Neural cell (in vitro differentiated cells): ENCODE measurements around the gene MYBPC2. TPM values are rescaled to one million over a fixed set of nuclear protein-coding genes. Genes with fewer than 3 reads are reported as not detected.

Experiments used
- H2AFZ ChIP-seq: fragments of 200-600, 300-800 bp; sonication (generic), shearing (Covaris generic); 2 replicates; pipeline ENCODE4 v1.6.0; 2014; ENCODE audit warnings: low read depth, mild to moderate bottlenecking, antibody characterized with exemption, low read length, moderate library complexity
- H3F3A ChIP-seq: fragments of 200-600 bp; shearing (Covaris generic); 2 replicates; pipeline ENCODE4 v1.6.1; 2016; ENCODE audit warnings: mild to moderate bottlenecking, moderate library complexity, mixed read lengths, antibody characterized with exemption, low read length; ENCODE audit not compliant: insufficient read depth, poor library complexity, severe bottlenecking
- H3K27ac ChIP-seq: fragments of 200-600, 300-800 bp; sonication (generic), shearing (Covaris generic); 2 replicates; pipeline ENCODE4 v1.5.1; 2014; ENCODE audit warnings: mild to moderate bottlenecking, low read length, moderate library complexity
- H3K27me3 ChIP-seq: fragments of 300-800, 200-600 bp; sonication (generic), shearing (Covaris generic); 2 replicates; pipeline ENCODE4 v1.6.0; 2014; ENCODE audit warnings: mild to moderate bottlenecking, low read depth, low read length, moderate library complexity; ENCODE audit not compliant: insufficient read depth
- H3K36me3 ChIP-seq: fragments of 300-800, 200-600 bp; sonication (generic), shearing (Covaris generic); 2 replicates; pipeline ENCODE4 v1.5.1; 2014; ENCODE audit warnings: mild to moderate bottlenecking, antibody characterized with exemption, low read length, moderate library complexity; ENCODE audit not compliant: insufficient read depth
- H3K4me2 ChIP-seq: fragments of 300-800, 200-600 bp; sonication (generic), shearing (Covaris generic); 2 replicates; pipeline ENCODE4 v1.6.0; 2014; ENCODE audit warnings: mild to moderate bottlenecking, low read length
- H3K4me3 ChIP-seq: fragments of 300-800, 200-600 bp; sonication (generic), shearing (Covaris generic); 2 replicates; pipeline ENCODE4 v1.5.1; 2014; ENCODE audit warnings: mild to moderate bottlenecking, low read length, moderate library complexity
- H3K79me2 ChIP-seq: fragments of 200-600 bp; shearing (Covaris generic); replicated peaks from 2 replicates; pipeline ENCODE4 v1.6.0; 2014; ENCODE audit warnings: mild to moderate bottlenecking, low read length, moderate library complexity; ENCODE audit not compliant: insufficient read depth
- H3K9ac ChIP-seq: fragments of 300-800, 200-600 bp; sonication (generic), shearing (Covaris generic); 2 replicates; pipeline ENCODE4 v1.6.1; 2016; ENCODE audit warnings: mild to moderate bottlenecking, low read length, mixed read lengths
- H3K9me2 ChIP-seq: fragments of 200-600 bp; shearing (Covaris generic); 2 replicates; pipeline ENCODE4 v1.6.1; 2016; ENCODE audit warnings: mild to moderate bottlenecking, low read length, mixed read lengths; ENCODE audit not compliant: insufficient read depth
- H3K9me3 ChIP-seq: fragments of 200-600, 300-800 bp; sonication (generic), shearing (Covaris generic); 2 replicates; pipeline ENCODE4 v1.6.1; 2016; ENCODE audit warnings: mild to moderate bottlenecking, mixed run types, low read length, moderate library complexity, mixed read lengths
- H4K20me1 ChIP-seq: fragments of 200-600 bp; shearing (Covaris generic); 2 replicates; pipeline ENCODE4 v1.6.1; 2016; ENCODE audit warnings: mild to moderate bottlenecking, mixed run types; ENCODE audit not compliant: insufficient read depth
- EP300 ChIP-seq: fragments of 450-650 bp; conservative IDR thresholded peaks from 2 replicates; pipeline ENCODE4 v1.6.1; 2014; ENCODE audit warnings: antibody characterized with exemption, mild to moderate bottlenecking, moderate library complexity; ENCODE audit not compliant: poor library complexity, severe bottlenecking
- EZH2 ChIP-seq: fragments of 200-600, 300-800 bp; shearing (Covaris generic), sonication (generic); IDR thresholded peaks from 2 replicates; pipeline ENCODE4 v1.6.1; 2014; ENCODE audit warnings: antibody characterized with exemption, low read length, borderline replicate concordance, mild to moderate bottlenecking; ENCODE audit not compliant: insufficient read depth, poor library complexity, severe bottlenecking
- MXI1 ChIP-seq: fragments of 450-650 bp; conservative IDR thresholded peaks from 2 replicates; pipeline ENCODE4 v1.6.1; 2014; ENCODE audit warnings: antibody characterized with exemption, mild to moderate bottlenecking; ENCODE audit not compliant: poor library complexity, severe bottlenecking
- POLR2AphosphoS5 ChIP-seq: IDR thresholded peaks from 2 replicates; pipeline ENCODE4 v1.6.1; 2012
- RAD21 ChIP-seq: fragments of 450-650 bp; conservative IDR thresholded peaks from 2 replicates; pipeline ENCODE4 v1.6.1; 2014; ENCODE audit warnings: antibody characterized with exemption, mild to moderate bottlenecking, moderate library complexity
- SMC3 ChIP-seq: fragments of 450-650 bp; conservative IDR thresholded peaks from 2 replicates; pipeline ENCODE4 v1.6.1; 2014; ENCODE audit warnings: antibody characterized with exemption, mild to moderate bottlenecking, moderate library complexity; ENCODE audit not compliant: poor library complexity
- TAF1 ChIP-seq: IDR thresholded peaks from 2 replicates; pipeline ENCODE4 v1.6.1; 2012; ENCODE audit warnings: low read depth
- polyA plus RNA-seq: library from polyadenylated mRNA; depleted of rRNA; stranded (reverse); fragments of >200 nt; gene quantifications from 2 replicates; pipeline ENCODE4 v1.2.3, GENCODE V29; 2014
- TF ChIP-seq, protein P1 (sequence below): IDR thresholded peaks from 2 replicates; pipeline ENCODE4 v1.6.1; 2012; ENCODE audit warnings: borderline replicate concordance
- TF ChIP-seq, protein P2 (sequence below): fragments of 450-650 bp; IDR thresholded peaks from 2 replicates; pipeline ENCODE4 v1.5.1; 2014; ENCODE audit warnings: antibody characterized with exemption, mild to moderate bottlenecking, moderate library complexity; ENCODE audit not compliant: poor library complexity, severe bottlenecking

MYBPC2 gene
- polyA plus RNA-seq, 1 donor from 2014 or later, result not detected

DNA sequence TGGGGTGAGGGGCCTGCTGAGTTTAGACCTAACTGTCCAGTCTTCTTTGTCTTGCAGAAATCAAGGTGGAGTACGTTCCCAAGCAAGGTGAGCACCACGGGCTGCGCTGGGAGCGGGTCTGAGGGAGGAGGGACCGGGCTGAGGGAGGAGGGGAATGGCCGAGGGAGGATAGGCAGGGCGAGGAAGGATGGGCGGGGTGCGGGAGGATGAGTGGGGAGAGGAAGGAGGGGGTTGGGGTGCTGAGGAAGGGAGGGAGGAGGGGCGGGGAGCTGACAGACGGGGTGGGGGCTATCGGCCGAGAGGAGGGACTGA, 18.5 kb downstream of the MYBPC2 start:
- no peak overlapping the region for H3K9ac ChIP-seq
- H3K27me3 ChIP-seq, result no peaks in the 10 kb centered on the region
- no peak overlapping the region for H3K4me2 ChIP-seq
- H3F3A ChIP-seq, result no peaks in the 10 kb centered on the region
- no peaks in the 10 kb centered on the region for H3K9me2 ChIP-seq
- H3K79me2 ChIP-seq, result no peaks in the 10 kb centered on the region
- no peaks in the 10 kb centered on the region for H4K20me1 ChIP-seq
- TF ChIP-seq, protein P1, sequence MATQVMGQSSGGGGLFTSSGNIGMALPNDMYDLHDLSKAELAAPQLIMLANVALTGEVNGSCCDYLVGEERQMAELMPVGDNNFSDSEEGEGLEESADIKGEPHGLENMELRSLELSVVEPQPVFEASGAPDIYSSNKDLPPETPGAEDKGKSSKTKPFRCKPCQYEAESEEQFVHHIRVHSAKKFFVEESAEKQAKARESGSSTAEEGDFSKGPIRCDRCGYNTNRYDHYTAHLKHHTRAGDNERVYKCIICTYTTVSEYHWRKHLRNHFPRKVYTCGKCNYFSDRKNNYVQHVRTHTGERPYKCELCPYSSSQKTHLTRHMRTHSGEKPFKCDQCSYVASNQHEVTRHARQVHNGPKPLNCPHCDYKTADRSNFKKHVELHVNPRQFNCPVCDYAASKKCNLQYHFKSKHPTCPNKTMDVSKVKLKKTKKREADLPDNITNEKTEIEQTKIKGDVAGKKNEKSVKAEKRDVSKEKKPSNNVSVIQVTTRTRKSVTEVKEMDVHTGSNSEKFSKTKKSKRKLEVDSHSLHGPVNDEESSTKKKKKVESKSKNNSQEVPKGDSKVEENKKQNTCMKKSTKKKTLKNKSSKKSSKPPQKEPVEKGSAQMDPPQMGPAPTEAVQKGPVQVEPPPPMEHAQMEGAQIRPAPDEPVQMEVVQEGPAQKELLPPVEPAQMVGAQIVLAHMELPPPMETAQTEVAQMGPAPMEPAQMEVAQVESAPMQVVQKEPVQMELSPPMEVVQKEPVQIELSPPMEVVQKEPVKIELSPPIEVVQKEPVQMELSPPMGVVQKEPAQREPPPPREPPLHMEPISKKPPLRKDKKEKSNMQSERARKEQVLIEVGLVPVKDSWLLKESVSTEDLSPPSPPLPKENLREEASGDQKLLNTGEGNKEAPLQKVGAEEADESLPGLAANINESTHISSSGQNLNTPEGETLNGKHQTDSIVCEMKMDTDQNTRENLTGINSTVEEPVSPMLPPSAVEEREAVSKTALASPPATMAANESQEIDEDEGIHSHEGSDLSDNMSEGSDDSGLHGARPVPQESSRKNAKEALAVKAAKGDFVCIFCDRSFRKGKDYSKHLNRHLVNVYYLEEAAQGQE, result no peak
- TF ChIP-seq EP300 (no peak), TAF1 (no peak), POLR2AphosphoS5 (no peak), MXI1 (no peak), SMC3 (no peak), RAD21 (no peak), EZH2 (no peak)
- TF ChIP-seq, protein P2, sequence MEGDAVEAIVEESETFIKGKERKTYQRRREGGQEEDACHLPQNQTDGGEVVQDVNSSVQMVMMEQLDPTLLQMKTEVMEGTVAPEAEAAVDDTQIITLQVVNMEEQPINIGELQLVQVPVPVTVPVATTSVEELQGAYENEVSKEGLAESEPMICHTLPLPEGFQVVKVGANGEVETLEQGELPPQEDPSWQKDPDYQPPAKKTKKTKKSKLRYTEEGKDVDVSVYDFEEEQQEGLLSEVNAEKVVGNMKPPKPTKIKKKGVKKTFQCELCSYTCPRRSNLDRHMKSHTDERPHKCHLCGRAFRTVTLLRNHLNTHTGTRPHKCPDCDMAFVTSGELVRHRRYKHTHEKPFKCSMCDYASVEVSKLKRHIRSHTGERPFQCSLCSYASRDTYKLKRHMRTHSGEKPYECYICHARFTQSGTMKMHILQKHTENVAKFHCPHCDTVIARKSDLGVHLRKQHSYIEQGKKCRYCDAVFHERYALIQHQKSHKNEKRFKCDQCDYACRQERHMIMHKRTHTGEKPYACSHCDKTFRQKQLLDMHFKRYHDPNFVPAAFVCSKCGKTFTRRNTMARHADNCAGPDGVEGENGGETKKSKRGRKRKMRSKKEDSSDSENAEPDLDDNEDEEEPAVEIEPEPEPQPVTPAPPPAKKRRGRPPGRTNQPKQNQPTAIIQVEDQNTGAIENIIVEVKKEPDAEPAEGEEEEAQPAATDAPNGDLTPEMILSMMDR, result no peak
- H3K9me3 ChIP-seq, result no peaks in the 10 kb centered on the region
- H3K36me3 ChIP-seq, result no peaks in the 10 kb centered on the region
- H3K27ac ChIP-seq, result no peak overlapping the region
- H2AFZ ChIP-seq, result no peak overlapping the region
- H3K4me3 ChIP-seq, result no peak overlapping the region

DNA sequence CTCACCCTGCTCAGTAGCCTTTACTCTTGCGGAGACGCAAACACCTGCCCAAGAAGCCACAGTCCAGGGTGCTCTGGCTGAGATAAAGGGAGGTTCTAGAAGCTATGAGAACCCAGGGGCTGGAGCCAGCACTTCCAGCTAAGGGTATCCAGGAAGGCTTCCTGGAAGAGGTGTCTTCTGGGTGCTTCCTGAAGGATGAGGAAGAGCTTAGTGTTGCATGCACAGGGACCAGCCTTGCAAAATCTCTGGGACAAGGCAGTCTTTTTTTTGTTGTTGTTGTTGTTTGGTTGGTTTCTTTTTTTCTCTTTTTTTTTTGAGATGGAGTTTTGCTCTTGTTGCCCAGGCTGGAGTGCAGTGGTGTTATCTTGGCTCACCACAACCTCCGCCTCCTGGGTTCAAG, 20.6 kb downstream of the MYBPC2 start:
- H3K27ac ChIP-seq, result no peak overlapping the region
- no peaks in the 10 kb centered on the region for H3F3A ChIP-seq
- no peaks in the 10 kb centered on the region for H3K9me3 ChIP-seq
- H3K9ac ChIP-seq, result no peak overlapping the region
- no peaks in the 10 kb centered on the region for H3K9me2 ChIP-seq
- H3K4me3 ChIP-seq, result no peak overlapping the region
- H3K4me2 ChIP-seq, result no peak overlapping the region
- no peak overlapping the region for H2AFZ ChIP-seq
- H3K79me2 ChIP-seq, result no peaks in the 10 kb centered on the region
- no peaks in the 10 kb centered on the region for H3K36me3 ChIP-seq
- TF ChIP-seq, protein P2, result no peak
- no peak for TF ChIP-seq TAF1
- TF ChIP-seq SMC3, result no peak
- TF ChIP-seq EP300, result no peak
- no peak for TF ChIP-seq EZH2
- no peak for TF ChIP-seq RAD21
- no peak for TF ChIP-seq MXI1
- TF ChIP-seq, protein P1, result no peak
- TF ChIP-seq POLR2AphosphoS5, result no peak
- H4K20me1 ChIP-seq, result no peaks in the 10 kb centered on the region
- H3K27me3 ChIP-seq, result no peaks in the 10 kb centered on the region
